Activated gamma-delta T cell treated with anti-CD3 and anti-CD28 coated beads, Interleukin-2, amount 50 U/mL, for 16 hours (primary cell): ENCODE results near the gene FBXO9.
"Not testable (repeated sequence)": the region's sequence is repeated elsewhere in the genome, so short reads cannot be mapped to it uniquely, and the experiment has no call there.

Experiments used
- DNase-seq: peaks from one replicate; pipeline ENCODE4 v3.0.0-alpha.2; 2020; ENCODE audit warnings: low read depth

The FBXO9 gene

DNA sequence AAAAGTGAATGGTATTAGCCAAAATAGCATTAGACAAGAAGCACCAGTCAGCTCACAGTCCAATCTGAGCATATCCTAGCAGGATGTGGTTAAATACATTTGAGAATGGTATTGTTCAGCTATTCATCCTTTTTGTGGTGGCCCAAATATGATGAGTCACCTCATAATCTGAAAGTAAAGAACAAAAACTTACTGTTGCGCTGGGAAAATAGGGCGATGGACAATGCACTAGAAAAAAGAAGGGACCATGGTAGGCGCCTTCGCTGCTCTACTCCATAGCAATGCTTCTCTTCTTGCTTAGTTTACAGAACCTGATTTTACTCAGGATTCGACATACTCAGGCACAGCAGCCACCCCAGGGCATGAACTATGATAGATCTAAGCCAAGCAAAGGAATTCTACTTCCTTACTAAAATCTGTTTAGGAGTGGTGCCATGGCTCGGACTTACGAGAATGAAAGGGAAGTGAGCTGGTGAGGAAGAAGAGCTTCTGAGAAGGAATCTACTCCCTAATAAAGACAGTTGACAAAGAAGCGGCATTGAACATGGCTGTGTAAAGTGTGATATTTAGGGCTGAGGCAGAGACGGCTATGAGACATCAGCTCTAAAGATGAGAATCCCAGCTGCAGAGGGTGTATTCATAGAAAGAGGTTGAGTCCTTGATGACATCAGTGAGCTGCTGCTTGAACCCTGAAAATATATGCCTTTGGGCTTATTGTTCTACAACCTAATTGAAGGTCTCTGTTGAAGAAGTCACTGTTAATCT, 16.6 kb upstream of the FBXO9 start:
- no peak for DNase-seq

DNA sequence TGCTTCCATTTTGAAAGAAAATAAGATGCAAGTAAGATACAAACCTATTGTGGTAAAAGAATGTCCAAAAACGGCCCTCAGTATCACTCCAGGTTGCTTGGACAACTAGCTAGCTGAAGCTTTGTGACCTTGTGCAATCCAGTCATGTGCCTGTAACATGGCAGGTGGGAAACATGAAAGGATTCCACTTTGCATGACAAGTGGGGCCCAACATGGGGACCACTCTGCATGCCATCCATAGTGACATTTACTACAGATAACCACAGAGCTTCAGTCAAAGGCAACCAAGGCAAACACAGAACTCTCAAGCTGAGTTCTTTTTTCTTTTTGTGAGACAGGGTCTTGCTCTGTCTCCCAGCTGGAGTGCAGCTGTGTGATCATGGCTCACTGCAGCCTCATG, 15.8 kb upstream of the FBXO9 start:
- DNase-seq, result no peak

DNA sequence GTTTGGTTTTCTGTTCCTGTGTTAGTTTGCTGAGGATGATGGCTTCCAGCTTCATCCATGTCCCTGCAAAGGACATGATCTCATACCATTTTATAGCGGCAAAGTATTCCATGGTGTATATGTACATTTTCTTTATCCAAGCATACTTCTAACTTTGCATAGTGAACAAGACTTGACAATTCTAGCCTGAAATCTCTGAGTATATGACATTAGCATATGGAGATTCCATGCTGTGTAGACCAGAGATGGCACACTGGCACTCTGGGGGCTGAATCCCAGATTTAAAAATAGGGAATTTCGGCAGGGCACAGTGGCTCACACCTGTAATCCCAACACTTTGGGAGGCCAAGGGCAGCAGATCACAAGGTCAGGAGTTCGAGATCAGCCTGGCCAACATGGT, 13.1 kb upstream of the FBXO9 start:
- not testable (repeated sequence) for DNase-seq

DNA sequence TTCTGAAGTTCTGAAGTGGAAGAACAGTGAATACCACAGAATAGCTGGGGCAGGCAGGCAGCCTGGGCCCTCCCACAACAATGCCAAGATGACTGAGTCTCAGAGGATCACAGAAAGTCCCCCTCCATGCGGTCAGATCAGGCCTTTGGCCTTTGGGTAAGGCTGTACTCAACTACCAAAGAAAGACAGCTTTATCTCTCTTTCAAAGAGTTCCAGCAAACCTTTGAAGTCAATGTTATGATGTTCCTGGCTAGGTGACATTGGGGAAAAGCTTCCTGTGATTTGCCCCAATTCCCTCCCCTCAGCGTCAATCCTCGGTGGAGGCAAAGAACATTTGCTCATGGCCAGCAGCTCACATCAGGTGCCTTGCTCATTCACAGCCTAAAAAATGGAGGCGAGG, 10.7 kb upstream of the FBXO9 start:
- no peak for DNase-seq

DNA sequence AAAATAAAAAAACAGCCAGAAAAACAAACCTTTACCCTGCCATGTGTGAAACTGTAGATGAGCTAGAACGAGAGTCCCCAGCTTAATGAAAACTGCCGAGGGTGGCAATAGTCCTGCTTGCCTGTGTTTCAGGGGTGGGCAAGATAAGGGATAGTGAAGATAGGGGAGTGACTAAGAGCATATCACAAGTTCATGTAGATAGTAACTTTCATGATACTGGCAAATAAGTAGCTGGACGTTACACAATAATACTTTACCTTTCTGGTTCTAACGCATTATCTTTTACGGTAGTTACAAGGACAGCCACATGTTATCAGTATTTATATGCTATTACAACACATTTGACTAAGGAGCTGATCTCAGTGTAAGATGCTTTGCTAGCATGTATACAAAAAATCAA, 9.3 kb upstream of the FBXO9 start:
- no peak for DNase-seq

DNA sequence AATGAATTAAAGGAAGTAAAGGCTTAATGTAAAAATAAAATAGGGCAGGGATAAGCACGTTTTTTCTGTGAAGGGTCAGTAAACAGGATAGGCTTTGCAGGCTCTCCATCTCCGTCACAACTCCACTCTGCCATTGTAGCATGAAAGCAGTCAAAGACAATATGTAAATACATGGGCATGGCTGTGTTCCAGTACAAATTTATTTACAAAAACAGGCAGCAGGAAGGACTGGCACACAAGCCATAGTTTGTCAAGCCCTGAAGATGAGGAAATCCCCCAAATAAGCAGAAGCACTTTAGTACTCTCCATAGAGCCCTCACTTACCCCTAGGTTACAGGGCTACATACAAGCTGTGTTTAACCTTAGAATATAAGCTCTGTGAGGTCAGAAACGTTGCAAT, 8.9 kb upstream of the FBXO9 start:
- DNase-seq, result no peak

DNA sequence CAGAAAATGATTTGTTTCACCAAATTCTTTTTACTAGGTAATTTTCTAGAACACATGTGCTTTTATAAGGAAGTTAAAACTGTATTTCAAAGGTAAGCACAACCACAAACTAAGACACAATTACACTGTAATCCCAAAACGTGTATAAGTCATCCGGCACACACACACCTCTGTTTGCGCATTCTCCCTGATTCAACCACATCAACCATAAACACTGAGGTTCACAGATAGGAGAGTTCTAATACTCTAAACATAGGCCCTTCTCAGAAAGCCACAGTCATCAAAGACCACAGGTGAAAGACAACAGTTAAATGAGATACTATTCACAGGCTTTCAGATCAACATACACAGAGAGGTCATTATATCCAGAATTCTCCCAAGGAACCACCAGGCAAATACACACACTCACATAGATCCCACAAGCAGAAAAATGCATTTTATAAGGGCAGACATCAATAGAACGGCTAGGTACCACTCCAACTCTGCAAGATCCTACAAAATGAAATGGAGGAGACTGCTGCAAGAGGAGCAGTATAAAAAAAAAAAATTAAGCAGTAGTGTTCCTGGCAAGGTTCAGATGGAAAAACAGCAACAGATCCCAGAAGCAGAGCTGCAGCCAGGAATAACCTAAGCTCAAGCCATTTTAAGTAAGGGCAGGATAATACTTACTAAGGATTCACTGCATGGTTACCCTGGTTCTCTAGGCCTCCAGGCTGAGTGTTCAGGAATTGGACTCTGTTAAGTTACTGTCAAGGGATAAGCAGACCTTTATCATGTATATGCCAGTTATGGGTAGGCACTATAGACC, 6.6 kb upstream of the FBXO9 start:
- no peak for DNase-seq

DNA sequence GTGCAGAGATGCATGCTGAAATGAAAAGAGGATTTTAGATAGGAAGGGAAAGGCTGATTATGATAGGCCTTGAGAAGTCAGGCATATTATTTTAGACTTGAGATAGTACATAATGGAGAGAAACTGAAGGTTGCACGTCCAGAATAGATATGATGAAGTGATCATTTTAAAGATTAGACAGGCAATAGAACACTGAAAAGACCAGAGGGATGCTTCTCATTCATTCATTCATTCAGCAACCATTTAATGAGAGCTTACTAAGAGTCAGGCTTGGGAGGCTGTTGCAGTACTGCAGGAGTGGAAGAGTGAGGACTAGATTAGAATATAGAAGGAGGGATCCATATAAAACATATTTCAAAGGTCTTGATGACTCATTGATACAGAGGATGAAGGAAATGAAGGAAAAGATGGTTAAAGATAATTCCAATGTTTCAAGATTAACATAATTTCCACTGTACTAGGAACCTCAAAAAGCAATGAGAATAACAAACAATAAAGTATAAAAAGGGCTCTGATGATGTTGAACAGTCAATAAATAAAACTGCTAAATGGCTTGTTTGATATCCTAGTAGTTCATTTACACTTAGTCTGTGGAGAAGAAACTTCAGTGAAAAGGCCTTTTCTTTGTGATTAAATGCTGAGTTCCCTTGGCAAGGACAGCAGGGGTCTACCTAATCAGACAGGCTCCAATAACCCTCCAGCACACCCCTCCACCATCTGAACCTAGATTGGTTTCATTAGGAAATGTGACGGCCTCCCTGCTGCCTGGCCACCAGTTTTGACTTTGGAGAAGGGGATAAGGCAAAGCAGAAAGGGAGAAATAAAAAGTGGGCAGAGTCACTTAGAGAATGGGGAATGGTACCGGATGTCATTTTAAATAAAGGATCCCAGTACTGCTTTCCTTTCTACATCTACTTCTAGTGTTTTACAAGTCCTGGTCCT, 5.3 kb upstream of the FBXO9 start:
- DNase-seq, result no peak

DNA sequence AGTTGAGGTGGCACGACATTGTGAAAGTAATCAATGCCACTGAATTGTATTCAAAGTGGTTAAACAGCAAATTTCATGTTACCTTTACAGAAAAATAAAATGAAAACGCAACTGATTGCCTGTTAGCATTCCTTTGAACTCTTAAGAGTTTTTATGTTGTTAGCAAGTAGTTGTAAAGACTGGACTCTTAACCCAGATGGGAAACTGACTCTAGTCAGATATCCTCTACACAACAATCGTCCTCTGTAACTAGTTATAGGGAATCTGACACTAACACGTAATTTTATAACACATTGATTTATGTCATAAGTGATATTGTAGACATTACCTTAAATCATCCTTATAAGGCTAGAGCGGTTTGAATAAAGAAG, 3.0 kb upstream of the FBXO9 start:
- no peak for DNase-seq

DNA sequence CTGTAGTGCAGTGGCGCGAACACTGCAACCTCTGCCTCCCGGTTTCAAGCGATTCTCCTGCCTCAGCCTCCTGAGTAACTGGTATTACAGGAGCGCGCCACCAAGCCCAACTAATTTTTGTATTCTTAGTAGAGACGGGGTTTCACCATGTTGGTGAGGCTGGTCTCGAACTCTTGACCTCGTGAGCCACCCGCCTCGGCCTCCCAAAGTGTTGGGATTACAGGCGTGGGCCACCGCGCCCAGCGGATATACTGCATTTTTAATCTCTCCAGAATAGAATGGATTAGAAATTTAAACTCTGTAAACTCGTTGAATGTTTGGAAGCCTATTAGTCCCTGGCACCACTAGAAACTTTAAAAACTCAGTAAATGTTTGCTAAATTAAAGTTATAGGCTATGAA, 949 bp upstream of the FBXO9 start:
- not testable (repeated sequence) for DNase-seq

DNA sequence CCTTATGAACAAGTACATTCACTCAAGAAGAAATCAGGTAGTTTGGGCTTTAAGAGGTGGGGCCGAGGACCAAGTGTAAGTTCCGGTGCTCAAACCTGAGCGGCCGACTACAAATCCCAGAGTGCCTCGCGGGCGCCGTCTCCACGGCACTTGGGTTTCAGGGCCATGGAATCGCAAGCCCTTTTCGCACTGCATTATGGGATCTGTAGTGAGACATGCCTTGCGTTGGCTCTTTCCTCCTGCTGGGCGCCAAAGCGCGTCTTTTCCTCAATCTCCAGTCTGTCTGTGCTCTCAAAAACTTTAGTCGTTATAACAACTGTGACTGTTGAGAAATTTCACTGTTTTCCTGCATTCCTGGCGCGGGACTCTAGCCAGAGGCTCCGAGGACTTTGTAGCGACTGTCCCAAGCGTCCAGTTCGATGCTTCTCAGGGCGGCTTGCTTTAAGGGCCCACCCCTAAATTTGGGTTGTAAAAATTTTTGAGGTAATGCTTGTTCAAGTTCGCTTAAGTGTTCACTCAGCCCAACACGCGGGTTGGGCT, 408 bp upstream of the FBXO9 start:
- peak; percentile 92 for DNase-seq

DNA sequence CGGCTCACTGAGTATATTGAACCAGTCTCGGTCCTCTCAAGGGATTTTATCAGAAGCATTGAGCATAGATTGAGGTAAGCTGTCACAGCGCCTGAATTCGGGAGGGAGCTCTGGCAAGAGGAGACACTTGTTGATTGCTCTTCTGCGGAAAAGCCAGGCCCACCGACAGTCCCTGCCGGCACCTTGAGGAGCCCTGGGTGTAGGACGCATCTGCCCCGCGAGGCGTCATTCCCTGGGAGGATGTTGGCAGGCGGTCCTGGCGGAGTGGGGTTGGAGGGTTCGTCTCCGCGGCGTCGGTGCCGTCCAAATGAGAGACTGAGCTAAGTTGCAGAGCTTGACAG, 843 bp downstream of the FBXO9 start:
- peak; percentile 6 for DNase-seq

DNA sequence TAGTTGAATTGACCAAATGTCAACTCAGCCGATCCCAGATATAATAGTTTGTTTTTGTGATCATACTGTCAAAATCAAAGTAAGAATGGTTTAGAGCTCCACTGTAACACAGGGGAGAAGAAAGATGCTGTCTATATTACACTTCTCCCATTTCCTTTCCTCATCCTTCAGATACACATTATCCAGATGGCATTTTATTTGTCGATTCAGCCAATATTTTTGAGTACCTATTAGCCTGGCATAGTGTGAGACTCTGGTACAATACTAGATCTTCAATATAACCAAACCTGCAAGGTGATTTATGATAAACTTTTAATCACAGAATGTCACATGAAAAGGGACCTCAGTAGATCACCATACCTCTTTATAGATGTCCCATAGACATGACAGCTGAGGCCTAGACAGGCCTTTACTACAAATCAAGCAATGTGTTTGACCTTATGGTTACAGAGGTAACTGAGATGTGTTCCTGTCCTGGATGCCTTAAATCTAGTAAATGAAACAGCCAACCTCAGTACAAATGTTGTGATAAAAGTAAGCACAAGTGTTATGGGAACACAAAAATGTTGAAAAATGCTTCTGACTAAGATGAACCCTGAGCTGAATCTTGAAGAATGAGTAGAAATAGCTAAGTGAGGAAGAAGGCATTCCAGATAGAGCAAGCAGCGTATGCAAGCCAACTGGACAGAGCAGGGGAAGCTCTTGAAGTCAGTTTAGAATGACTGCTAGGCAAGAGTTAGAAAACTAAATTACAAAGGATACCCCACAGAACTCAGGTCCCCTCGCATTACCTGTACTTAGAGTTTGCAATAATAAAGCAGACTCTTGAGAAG, 1.9 kb downstream of the FBXO9 start:
- no peak for DNase-seq

DNA sequence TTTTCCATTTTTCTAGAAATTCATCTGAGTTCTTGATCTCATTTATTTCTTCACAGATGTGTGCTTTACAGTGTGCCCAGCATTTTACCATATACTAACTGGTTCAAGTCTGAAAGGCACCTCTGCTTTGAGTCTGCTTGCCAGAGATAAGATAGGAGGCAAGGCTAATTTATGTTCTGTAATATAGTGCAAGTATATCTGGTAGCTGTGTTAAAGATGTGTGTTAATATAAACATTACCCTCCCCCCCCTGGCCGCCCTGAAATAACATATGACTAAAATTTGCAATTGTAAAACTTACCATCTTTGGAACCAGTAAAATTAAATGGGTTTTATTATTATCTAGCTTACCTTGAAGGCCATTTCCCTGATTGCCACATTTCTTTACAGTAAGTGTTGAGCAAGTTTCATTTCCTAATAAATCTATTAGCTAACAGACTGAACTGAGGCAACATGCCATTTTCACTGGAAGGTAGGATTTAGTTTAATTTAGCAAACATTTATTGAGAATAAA, 2.7 kb downstream of the FBXO9 start:
- no peak for DNase-seq

DNA sequence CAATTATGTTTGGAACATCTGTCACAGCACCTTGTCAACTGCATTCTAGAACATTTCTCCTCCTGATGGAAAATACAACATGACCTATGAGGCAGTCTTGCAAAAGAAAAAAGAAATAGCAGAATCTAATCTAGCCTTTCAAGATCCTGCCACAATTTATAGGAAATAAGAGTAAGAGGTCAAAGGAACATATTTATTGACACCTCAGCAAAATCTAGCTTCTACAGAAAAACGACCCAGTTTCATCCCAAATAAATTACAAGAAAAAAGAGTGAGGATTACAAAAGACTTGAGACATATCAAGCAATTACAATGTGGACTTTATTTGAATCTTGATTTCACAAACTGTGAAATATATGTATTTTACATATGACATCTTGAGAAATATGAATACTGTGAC, 4.2 kb downstream of the FBXO9 start:
- DNase-seq, result no peak

DNA sequence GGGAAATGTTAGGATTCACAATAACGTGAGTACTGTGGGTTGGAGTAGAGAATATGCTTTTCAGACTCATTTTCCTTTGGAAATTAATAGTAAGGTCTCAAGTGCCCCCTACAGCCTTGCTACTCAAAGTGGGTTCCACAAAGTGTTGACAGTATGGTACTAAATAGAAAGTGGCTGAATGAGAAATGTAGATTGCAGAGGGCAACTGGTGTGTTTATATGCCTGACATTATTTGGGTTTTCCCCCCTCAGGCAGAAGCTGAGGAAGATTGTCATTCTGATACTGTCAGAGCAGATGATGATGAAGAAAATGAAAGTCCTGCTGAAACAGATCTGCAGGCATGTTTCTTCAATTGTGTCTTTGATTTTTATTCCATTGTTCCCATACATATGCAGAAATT, 5.6 kb downstream of the FBXO9 start:
- DNase-seq, result no peak

DNA sequence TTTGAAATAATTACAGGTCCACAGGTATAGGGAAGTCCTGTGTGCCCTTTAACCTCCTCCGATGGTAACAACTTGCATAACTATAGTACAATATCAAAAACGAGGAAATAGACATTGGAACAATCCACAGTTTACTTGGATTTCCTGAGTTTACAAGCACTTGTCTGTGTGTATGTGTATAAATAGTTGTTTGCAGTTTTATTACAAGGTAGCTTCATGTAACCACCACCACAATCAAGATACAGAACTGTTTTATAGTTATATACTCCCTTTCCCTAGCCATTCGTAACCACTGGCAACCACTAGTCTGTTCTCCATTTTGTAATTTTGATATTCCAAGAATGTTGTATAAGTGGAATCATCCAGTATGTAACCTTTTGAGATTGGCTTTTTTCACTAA, 9.1 kb downstream of the FBXO9 start:
- no peak for DNase-seq

DNA sequence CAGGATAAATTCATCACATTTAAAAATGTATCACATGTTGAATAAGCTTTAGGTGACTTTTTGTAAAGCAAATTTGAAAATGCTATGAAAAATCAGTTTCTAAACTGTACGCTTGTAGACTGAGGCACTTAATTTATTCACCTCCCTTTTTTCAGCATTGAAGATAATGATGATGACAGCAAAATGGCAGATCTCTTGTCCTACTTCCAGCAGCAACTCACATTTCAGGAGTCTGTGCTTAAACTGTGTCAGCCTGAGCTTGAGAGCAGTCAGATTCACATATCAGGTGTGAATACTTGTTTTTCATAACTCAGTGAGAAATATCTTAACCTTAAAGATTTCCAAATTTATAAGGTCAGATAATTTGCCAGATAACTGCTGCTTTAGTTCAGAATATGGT, 15.6 kb downstream of the FBXO9 start:
- no peak for DNase-seq

DNA sequence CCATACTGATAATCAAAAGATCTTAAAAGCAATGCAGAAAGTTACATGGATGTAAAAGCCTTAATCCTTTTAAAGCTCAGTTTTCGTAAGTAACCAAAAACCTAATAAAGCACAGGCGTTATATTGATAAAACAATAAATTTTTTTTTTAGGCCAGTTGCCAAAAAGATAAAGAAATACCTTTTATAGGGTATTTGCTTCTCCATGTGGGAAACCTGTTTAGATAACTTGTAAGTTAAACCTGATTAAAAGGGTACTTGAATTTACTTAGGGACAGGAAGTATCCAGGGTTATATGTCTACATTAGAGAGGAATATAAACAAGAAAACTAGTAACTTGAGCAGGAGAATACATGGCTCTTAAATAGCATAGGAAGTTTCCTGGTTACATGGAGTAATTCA, 21.1 kb downstream of the FBXO9 start:
- no peak for DNase-seq

DNA sequence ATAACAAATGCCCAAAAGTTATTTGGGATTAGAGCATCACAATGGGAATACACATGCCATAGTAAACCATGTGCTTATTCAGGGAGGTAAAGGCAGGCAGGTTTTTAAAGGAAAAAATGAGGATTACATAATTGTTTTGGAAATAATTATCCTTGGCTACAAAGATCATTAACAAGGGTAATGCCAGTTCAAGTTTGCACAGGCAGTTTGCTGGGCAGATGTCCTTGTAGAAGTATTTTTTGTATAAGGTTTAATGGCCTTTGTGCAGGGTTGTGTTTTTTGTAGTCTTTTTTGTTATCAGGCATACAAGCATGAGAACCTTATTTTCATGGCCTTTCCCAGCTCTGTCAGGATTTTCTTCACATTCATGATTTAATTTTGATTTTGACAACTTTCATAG, 24.7 kb downstream of the FBXO9 start:
- no peak for DNase-seq

DNA sequence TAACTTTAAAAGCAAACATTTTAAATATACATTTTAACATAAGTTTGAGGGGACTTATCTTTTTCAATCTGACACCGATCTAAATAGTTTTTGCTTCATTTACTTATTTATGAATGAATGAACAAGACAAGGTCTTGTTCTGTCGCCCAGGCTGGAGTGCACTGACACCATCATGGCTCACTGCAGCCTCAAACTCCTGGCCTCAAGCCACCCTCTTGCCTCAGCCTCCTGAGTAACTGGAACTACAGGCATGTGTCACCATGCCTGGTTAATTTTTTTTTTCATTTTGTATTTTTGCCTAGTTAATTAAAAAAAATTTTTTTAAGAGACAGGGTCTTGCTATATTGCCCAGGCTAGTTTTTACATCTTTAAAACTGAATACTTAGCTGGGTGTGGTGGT, 25.4 kb downstream of the FBXO9 start:
- no peak for DNase-seq
